Skeletal muscle cell (primary cell): ENCODE results near the gene ZBTB21.

Experiments
- DNase-seq: peaks from one replicate; pipeline ENCODE4 v3.0.0-alpha.2; 2010; ENCODE audit warnings: low read depth
- H3K4me3 ChIP-seq: 2 replicates; pipeline ENCODE4 v1.5.1; 2011; ENCODE audit warnings: low read depth, mild to moderate bottlenecking, control low read depth, low read length, moderate library complexity

ZBTB21 gene

GRCh38 chr21:42025376-42026081, 15.4 kb upstream of the ZBTB21 start:
- no peak overlapping the region for H3K4me3 ChIP-seq
- DNase-seq = no peak

- no peak overlapping the region for H3K4me3 ChIP-seq
- no peak for DNase-seq
These were observed 12.7 kb upstream of the ZBTB21 start for GRCh38 chr21:42022906-42023305.

GRCh38 chr21:42022091-42022430, 11.9 kb upstream of the ZBTB21 start:
- DNase-seq = no peak
- H3K4me3 ChIP-seq = no peak overlapping the region

- H3K4me3 ChIP-seq = no peak overlapping the region
- DNase-seq = no peak
These were observed 11.4 kb upstream of the ZBTB21 start for GRCh38 chr21:42021371-42022090.

GRCh38 chr21:42019706-42020105, 9.5 kb upstream of the ZBTB21 start:
- H3K4me3 ChIP-seq = no peak overlapping the region
- no peak for DNase-seq

GRCh38 chr21:42019101-42019605, 9.0 kb upstream of the ZBTB21 start:
- DNase-seq = no peak
- H3K4me3 ChIP-seq = no peak overlapping the region

GRCh38 chr21:42017022-42017421, 6.9 kb upstream of the ZBTB21 start:
- no peak for DNase-seq

GRCh38 chr21:42016364-42016985, 6.3 kb upstream of the ZBTB21 start:
- H3K4me3 ChIP-seq = no peak overlapping the region
- no peak for DNase-seq

More at GRCh38 chr21:42017022-42017421, 6.9 kb upstream of the ZBTB21 start:
- no peak overlapping the region for H3K4me3 ChIP-seq

- no peak for DNase-seq
- H3K4me3 ChIP-seq = no peak overlapping the region
These were observed 3.8 kb upstream of the ZBTB21 start for GRCh38 chr21:42013931-42014330.

GRCh38 chr21:42013376-42013775, 3.2 kb upstream of the ZBTB21 start:
- H3K4me3 ChIP-seq = no peak overlapping the region
- DNase-seq = no peak

GRCh38 chr21:42012763-42013329, 2.7 kb upstream of the ZBTB21 start:
- DNase-seq = no peak

GRCh38 chr21:42012344-42012743, 2.2 kb upstream of the ZBTB21 start:
- H3K4me3 ChIP-seq = no peak overlapping the region
- DNase-seq = no peak

More at GRCh38 chr21:42012763-42013329, 2.7 kb upstream of the ZBTB21 start:
- H3K4me3 ChIP-seq = no peak overlapping the region

GRCh38 chr21:42010507-42011495, 641 bp upstream of the ZBTB21 start:
- peak overlapping the region; percentile 71 for H3K4me3 ChIP-seq
- no peak for DNase-seq

GRCh38 chr21:42009018-42009830, 936 bp downstream of the ZBTB21 start:
- no peak for DNase-seq

GRCh38 chr21:42007356-42007940, 2.7 kb downstream of the ZBTB21 start:
- H3K4me3 ChIP-seq = no peak overlapping the region
- no peak for DNase-seq

More at GRCh38 chr21:42009018-42009830, 936 bp downstream of the ZBTB21 start:
- peak overlapping the region; percentile 71 for H3K4me3 ChIP-seq

GRCh38 chr21:42006765-42007164, 3.4 kb downstream of the ZBTB21 start:
- no peak for DNase-seq
- no peak overlapping the region for H3K4me3 ChIP-seq

- DNase-seq = no peak
- no peak overlapping the region for H3K4me3 ChIP-seq
These were observed 5.6 kb downstream of the ZBTB21 start for GRCh38 chr21:42004406-42005199.
